Stimulated activated CD4-positive, alpha-beta T cell treated with anti-CD3 and anti-CD28 coated beads, Interleukin-4, amount 100 ng/mL, for 1 hour (primary cell): ENCODE data around the gene MUC21.
"Not testable (repeated sequence)": the region's sequence is repeated elsewhere in the genome, so short reads cannot be mapped to it uniquely, and the experiment has no call there.

Source experiments
- DNase-seq: peaks from one replicate; pipeline ENCODE4 v3.0.0-alpha.2; 2020

The MUC21 gene

DNA sequence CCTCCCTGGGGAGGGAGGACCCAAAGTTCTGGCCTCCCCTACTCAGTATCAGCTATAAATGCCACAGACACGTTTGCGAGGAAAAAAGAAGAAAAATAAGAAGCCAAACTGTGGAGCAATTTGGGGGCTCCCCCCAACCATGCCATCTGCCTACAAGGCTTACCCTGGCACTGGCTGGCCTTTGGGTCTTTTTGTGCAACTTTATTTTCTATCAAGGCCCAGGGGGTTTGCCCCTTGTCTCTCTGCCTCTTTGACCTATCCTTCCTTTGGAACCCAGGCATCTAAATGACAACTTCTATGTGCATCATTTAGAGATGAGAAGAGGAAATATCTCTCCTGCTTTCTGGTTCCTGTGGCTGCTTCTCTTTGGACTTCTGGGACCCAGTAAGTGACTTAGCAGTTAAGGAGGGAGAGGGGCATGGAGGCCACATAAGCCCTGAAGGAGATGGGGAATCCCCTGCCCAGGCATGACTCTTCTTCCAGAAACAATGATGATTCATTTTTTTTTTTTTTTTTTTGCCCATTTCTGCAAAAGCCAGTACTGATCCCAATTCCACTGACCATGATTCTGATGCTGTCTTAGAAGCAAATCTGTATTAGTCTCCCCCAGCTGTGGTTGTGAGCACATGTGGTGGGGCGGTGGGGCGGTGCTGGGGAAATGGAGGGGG lies 27.0 kb downstream of the MUC21 start, which contains the start of gene MUC22:
Gene MUC22, plus strand, starts transcription at position 82 of the 668 bp plus-strand sequence. Its CDS starts 233 bp downstream, at position 315.
- peak; percentile 6 for DNase-seq

DNA sequence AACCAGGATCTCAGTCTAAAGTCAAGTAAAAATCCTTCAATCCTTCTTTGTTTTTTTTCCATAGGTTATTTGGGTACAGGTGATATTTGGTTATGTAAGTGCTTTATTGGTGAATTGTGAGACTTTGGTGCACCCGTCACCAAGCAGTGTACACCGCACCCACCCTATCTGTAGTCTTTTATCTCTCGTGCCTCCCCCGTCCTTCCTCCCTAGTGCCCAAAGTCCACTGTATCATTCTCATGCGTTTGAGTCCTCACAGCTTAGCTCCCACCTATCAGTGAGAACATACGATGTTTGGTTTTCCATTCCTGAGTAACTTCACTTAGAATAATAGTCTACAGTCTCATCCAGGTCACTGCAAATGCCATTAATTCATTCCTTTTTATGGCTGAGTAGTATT lies 27.6 kb downstream of the MUC21 start:
- DNase-seq, result no peak

GRCh38 chr6:31016659-31017299 lies 33.3 kb downstream of the MUC21 start:
- no peak for DNase-seq

DNA sequence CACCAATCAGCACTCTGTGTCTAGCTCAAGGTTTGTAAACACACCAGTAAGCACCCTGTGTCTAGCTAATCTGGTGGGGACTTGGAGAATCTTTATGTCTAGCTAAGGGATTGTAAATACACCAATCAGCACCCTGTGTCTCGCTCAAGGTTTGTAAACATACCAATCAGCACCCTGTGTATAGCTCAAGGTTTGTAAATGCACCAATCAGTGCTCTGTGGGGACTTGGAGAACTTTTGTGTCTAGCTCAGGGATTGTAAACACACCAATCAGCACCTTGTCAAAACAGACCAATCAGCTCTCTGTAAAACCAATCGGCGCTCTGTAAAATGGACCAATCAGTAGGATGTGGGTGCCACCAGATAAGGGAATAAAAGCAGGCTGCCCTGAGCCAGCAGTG lies 33.9 kb downstream of the MUC21 start:
- not testable (repeated sequence) for DNase-seq

GRCh38 chr6:31020057-31020456 lies 36.5 kb downstream of the MUC21 start:
- no peak for DNase-seq

GRCh38 chr6:31020631-31021255 lies 37.2 kb downstream of the MUC21 start:
- not testable (repeated sequence) for DNase-seq

- not testable (repeated sequence) for DNase-seq
Measured at GRCh38 chr6:31021705-31022531, 38.4 kb downstream of the MUC21 start.

DNA sequence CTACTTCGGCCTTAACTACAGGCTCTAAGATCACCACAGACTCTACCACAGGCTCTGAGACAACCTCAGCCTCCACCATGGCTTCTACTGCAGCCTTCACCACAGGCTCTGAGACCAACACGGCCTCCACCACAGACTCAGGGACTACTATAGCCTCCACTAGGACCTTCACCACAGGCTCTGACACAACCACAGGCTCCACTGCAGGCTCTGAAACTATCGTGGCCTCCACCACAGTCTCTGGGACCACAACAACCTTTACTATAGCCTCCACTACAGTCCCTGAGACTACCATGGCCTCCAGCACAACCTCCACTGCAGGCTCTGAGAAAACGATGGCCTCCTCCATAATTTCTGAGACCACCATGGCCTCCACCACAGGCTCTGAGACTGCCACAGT lies 42.1 kb downstream of the MUC21 start:
- DNase-seq, result no peak

DNA sequence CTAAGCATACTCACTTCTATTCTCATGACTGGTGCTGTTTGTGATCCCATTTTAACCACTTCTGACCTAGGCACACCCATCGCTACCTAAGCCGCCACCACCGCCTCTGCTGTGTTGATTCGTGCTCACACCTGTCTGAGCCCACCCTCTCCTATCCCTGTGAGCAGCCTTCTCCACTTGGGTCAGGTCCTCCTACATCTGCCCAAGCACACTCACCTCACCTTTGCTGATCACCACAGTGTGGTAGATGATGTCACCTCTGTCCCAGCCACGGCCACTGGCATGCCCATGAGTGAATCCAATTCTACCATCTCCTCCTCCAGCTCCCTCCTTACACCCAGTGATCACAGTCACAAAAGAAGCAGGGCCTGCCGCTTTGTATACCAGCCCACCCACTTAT lies 47.6 kb downstream of the MUC21 start:
- no peak for DNase-seq

DNA sequence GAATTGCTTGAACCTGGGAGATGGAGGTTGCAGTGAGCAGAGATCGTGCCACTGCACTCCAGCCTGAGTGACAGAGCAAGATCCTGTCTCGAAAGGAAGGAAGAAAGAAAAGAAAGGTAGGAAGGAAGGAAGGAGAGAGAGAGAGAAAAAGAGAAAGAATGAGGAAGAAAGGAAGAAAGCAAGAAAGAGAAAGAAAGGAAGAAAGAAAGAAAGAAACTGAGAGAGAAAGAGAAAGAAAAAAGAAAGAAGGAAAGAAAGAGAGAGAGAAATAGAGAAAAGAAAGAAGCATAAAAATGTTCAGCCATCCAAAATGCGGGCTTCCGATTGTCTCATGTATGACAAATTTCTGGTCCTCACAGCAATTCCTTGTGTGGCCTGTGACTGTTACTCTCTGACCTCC lies 49.6 kb downstream of the MUC21 start:
- no peak for DNase-seq

DNA sequence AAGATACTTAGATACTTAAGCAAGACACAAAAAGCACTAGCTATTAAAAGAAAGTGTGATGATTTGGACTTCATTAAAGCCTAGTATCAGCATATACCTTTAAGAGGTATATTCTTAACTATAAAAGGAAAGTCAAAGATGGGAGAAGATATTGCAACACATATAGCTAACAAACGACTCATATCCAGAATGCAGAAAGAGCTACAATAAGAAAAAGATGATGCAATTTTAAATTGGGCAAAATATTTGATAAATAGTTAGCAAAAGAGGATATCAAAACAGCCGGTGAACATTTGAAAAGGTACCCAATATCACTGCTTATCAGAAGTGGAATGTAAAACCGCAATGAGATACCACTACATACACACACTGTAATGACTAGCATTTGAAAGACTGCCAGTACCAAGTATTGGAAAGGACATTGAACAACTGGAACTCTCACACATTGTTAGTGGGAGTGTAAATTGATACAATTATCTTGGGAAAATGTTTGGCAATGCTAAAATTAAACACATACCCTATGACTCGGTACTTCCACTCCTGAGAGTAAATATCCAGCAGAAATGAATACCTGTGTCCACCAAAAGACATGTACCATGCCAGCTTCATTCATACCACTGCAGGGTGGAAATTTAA lies 52.5 kb downstream of the MUC21 start:
- DNase-seq, result no peak

GRCh38 chr6:31037169-31037568 lies 53.7 kb downstream of the MUC21 start:
- no peak for DNase-seq

DNA sequence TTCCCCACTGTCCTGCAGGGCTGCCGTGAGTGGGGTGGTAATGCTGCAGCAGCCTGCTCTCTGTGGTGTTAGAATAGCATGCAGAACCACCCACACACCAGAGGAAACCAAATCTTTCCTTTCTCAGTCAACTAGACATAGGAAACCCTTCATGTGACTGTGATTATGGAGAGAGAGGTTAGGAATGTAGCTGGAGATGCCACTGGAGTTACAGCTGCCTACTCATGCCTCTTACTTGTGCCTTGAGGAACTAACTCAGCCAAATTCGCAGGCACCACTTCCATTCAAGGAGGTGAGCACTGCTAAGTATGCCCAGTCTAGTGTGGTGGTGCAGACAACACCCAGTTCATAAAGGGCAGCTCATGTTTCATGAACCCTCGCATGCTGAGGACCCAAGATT lies 54.2 kb downstream of the MUC21 start:
- no peak for DNase-seq

- no peak for DNase-seq
Measured at GRCh38 chr6:31038559-31038958, 55.0 kb downstream of the MUC21 start.
